GM12865 (cell line): ENCODE measurements around the gene CPA2.

Source experiments
- DNase-seq: peaks from one replicate; pipeline ENCODE4 v3.0.0; 2010; ENCODE audit warnings: low read depth
- H3K4me3 ChIP-seq: 2 replicates; pipeline ENCODE4 v1.5.1; 2011; ENCODE audit warnings: mild to moderate bottlenecking, low read depth, low read length, control low read depth
- TF ChIP-seq, protein P1 (sequence below): IDR thresholded peaks from 2 replicates; pipeline ENCODE4 v1.5.1; 2011; ENCODE audit warnings: low read length, control low read depth, low read depth, inconsistent platforms; ENCODE audit not compliant: insufficient read depth; ENCODE audit errors: missing control alignments

CPA2 gene

GRCh38 chr7:130332259-130333053 is 65.8 kb downstream of the CPA2 start:
- no peak for DNase-seq
- H3K4me3 ChIP-seq = no peak overlapping the region
- TF ChIP-seq, protein P1, sequence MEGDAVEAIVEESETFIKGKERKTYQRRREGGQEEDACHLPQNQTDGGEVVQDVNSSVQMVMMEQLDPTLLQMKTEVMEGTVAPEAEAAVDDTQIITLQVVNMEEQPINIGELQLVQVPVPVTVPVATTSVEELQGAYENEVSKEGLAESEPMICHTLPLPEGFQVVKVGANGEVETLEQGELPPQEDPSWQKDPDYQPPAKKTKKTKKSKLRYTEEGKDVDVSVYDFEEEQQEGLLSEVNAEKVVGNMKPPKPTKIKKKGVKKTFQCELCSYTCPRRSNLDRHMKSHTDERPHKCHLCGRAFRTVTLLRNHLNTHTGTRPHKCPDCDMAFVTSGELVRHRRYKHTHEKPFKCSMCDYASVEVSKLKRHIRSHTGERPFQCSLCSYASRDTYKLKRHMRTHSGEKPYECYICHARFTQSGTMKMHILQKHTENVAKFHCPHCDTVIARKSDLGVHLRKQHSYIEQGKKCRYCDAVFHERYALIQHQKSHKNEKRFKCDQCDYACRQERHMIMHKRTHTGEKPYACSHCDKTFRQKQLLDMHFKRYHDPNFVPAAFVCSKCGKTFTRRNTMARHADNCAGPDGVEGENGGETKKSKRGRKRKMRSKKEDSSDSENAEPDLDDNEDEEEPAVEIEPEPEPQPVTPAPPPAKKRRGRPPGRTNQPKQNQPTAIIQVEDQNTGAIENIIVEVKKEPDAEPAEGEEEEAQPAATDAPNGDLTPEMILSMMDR = no peak

GRCh38 chr7:130333832-130334231 is 67.2 kb downstream of the CPA2 start:
- no peak overlapping the region for H3K4me3 ChIP-seq
- TF ChIP-seq, protein P1 = no peak
- DNase-seq = no peak

DNA sequence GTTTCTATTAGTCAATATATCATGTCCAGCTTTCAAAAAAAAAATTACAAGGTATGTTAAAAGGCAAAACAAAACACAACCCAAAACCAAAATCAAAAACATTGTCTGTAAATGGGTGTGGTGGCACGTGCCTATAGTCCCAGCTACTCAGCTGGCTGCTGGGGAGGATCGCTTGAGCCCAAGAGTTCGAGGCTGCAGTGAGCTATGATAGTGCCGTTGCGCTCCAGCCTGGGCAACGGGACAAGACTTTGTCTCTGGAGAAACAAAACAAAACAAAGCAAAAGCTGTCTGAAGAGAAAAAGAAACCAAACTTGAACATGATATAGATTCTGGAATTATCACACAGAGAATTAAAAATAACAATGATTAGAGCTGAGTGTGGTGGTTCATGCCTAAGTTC is 67.6 kb downstream of the CPA2 start:
- TF ChIP-seq, protein P1 = no peak
- DNase-seq = no peak
- H3K4me3 ChIP-seq = no peak overlapping the region

- no peak overlapping the region for H3K4me3 ChIP-seq
- TF ChIP-seq, protein P1 = no peak
- DNase-seq = no peak
These were observed 70.8 kb downstream of the CPA2 start for GRCh38 chr7:130337410-130337971.

- TF ChIP-seq, protein P1 = no peak
- DNase-seq = no peak
These were observed 71.6 kb downstream of the CPA2 start for GRCh38 chr7:130338233-130338632.

More at GRCh38 chr7:130338233-130338632, 71.6 kb downstream of the CPA2 start:
- no peak overlapping the region for H3K4me3 ChIP-seq
